HG03565 (cell line): ENCODE measurements around the gene KIF5C.
A peak's percentile ranks its signal among the peaks of the same experiment; 100 is the strongest.

ENCODE experiments used
- ATAC-seq: cut with Tn5 transposase; IDR thresholded peaks from one replicate; pipeline ENCODE4 v1.9.1; 2021; ENCODE audit warnings: mild to moderate bottlenecking, moderate library complexity; ENCODE audit not compliant: unreplicated experiment

The KIF5C gene

GRCh38 chr2:148984449-148984848 lies 109.4 kb downstream of the KIF5C start:
- ATAC-seq, result no peak

GRCh38 chr2:148987286-148987685 lies 112.3 kb downstream of the KIF5C start:
- ATAC-seq, result no peak

GRCh38 chr2:148988337-148988736 lies 113.3 kb downstream of the KIF5C start:
- ATAC-seq, result no peak

- peak; percentile 86 for ATAC-seq
Measured at GRCh38 chr2:148989882-148990493, 115.0 kb downstream of the KIF5C start.

- ATAC-seq, result no peak
Measured at GRCh38 chr2:148990968-148991367, 115.9 kb downstream of the KIF5C start.

- ATAC-seq, result no peak
Measured at GRCh38 chr2:148992448-148992847, 117.4 kb downstream of the KIF5C start.

GRCh38 chr2:148993351-148993750 lies 118.3 kb downstream of the KIF5C start:
- ATAC-seq, result no peak

- no peak for ATAC-seq
Measured at GRCh38 chr2:148994341-148994740, 119.3 kb downstream of the KIF5C start.

- ATAC-seq, result no peak
Measured at GRCh38 chr2:148996805-148997204, 121.8 kb downstream of the KIF5C start.

GRCh38 chr2:148998165-148998830 lies 123.3 kb downstream of the KIF5C start:
- no peak for ATAC-seq

GRCh38 chr2:148998831-148999200 lies 123.8 kb downstream of the KIF5C start:
- ATAC-seq, result no peak

GRCh38 chr2:148999451-148999921 lies 124.5 kb downstream of the KIF5C start:
- no peak for ATAC-seq

- ATAC-seq, result no peak
Measured at GRCh38 chr2:149000158-149000938, 125.3 kb downstream of the KIF5C start.

GRCh38 chr2:149001496-149001895 lies 126.5 kb downstream of the KIF5C start:
- ATAC-seq, result no peak

GRCh38 chr2:149002378-149002890 lies 127.4 kb downstream of the KIF5C start:
- no peak for ATAC-seq

- ATAC-seq, result no peak
Measured at GRCh38 chr2:149002891-149003740, 128.1 kb downstream of the KIF5C start.

- ATAC-seq, result no peak
Measured at GRCh38 chr2:149004836-149005235, 129.8 kb downstream of the KIF5C start.

GRCh38 chr2:149005471-149006077 lies 130.5 kb downstream of the KIF5C start:
- no peak for ATAC-seq

GRCh38 chr2:149006883-149007543 lies 132.0 kb downstream of the KIF5C start:
- ATAC-seq, result no peak

- no peak for ATAC-seq
Measured at GRCh38 chr2:149008381-149008780, 133.4 kb downstream of the KIF5C start.
